Thyroid gland (tissue), 4 donors: Measurements from ENCODE around the gene GRAMD4. TPM values are rescaled to one million over a fixed set of nuclear protein-coding genes. Genes with fewer than 3 reads are reported as not detected.

Source experiments
- DNase-seq, 2 donors: peaks; one replicate each; pipeline ENCODE4 v3.0.0-alpha.2; 2019
- H3K27ac ChIP-seq, 3 donors: fragments of 200-600 bp; sonication (generic); 1 replicate in 2 of 3; 2 replicates in 1 of 3; pipeline ENCODE4 v1.5.1; 2016 to 2019; ENCODE audit warnings: mild to moderate bottlenecking in 1 of 3, moderate library complexity in 1 of 3
- H3K27me3 ChIP-seq: fragments of 200-600 bp; sonication (generic); one replicate; pipeline ENCODE4 v1.5.1; 2019
- H3K36me3 ChIP-seq, 2 donors: fragments of 200-600 bp; sonication (generic); one replicate each; pipeline ENCODE4 v1.5.1; 2016 to 2019
- H3K4me1 ChIP-seq, 2 donors: fragments of 200-600 bp; sonication (generic); one replicate each; pipeline ENCODE4 v1.5.1; 2017 to 2019
- H3K4me3 ChIP-seq, 3 donors: fragments of 200-600 bp; sonication (generic); replicated peaks in 1 of 3; 1 replicate in 2 of 3; 2 replicates in 1 of 3; pipeline ENCODE4 v1.5.1; 2016; ENCODE audit warnings: mild to moderate bottlenecking in 1 of 3
- H3K9me3 ChIP-seq: fragments of 200-600 bp; sonication (generic); one replicate; pipeline ENCODE4 v1.5.1; 2017
- POLR2A ChIP-seq, 2 donors: fragments of 450-650 bp; IDR thresholded peaks; one replicate each; pipeline ENCODE4 v1.6.1; 2017; ENCODE audit warnings: antibody characterized with exemption in 2 of 2, mild to moderate bottlenecking in 2 of 2, moderate library complexity in 1 of 2
- WGBS, 2 donors: methylation state at CpG; one replicate each; pipeline ENCODE4 v1.1.5; 2017; 5-methylcytosine and 5-hydroxymethylcytosine counted together
- intact Hi-C: fragments of 100-400 bp; cut with DNase I; formaldehyde crosslinking; loops from one replicate; pipeline ENCODE4 v1.15.1; 2023
- total RNA-seq, 4 donors: library from RNA; depleted of rRNA; stranded (reverse); fragments of >200 nt; gene quantifications; one replicate each; pipeline ENCODE4 v1.2.3, GENCODE V29; 2016
- TF ChIP-seq, protein P1 (sequence below), 6 experiments: fragments of 200-600 bp in 3 of 6; fragments of 450-650 bp in 3 of 6; sonication (generic) in 3 of 6; IDR thresholded peaks; one replicate each; pipeline ENCODE4 v1.5.1; 2016 to 2019; ENCODE audit warnings: antibody characterized with exemption in 6 of 6, mild to moderate bottlenecking in 2 of 6, inconsistent platforms in 1 of 6, moderate library complexity in 1 of 6

GRAMD4 gene
- total RNA-seq, 4 donors from 2014 or later: 33.5 to 193 (median 62.1) TPM

DNA sequence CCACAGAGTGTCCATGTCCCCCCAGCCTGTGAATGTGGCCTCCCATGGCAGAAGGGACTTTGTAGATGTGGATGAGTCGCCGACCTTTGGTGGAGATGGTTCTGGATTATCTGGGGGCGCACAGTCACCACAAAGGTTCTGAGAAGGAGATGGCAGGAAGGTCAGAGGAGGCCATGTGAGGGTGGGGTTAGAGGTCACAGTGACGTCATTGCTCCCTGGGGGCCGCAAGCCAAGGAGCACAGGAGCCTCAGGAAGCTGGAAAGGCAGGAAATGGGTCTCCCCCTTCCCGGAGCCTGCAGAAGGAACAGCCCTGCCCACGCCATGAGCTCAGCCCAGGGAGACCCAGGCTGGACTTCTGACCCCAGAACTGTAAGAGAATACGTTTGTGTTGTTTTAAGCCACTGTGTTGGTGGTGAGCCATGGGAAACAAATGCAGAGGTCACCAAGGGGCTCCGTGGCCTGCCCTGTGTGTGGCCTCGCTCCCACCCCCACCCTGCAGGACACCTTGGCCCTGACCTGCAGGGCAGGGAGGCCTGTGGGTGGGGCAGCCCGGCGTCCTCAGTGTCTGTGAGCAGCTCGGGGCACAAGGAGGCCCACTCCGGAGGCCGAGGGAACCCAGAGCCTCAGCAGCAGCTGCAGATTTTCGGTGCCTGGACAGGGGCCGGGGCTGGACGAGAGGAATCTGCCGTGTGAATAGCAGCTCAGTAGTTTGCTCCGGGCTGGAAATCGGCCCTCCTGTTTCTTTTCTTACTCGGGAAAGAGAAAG is 32.1 kb downstream of the GRAMD4 start:
- Histone ChIP-seq H3K27ac (no peak overlapping the region), H3K36me3 (no peaks in the 10 kb centered on the region), H3K4me1 (peaks cover 30 to 82% of the 10 kb centered on the region in 2 donors), H3K27me3 (no peaks in the 10 kb centered on the region), H3K9me3 (no peaks in the 10 kb centered on the region), H3K4me3 (no peak overlapping the region)
- no peak for DNase-seq
- WGBS, 2 donors: 63 to 69% methylated on average over 18 to 22 of the region's 22 CpGs
- intact Hi-C loops: no loop called here
- no peak for TF ChIP-seq POLR2A (IDR thresholded peaks at IDR 0.05)
- TF ChIP-seq, protein P1, sequence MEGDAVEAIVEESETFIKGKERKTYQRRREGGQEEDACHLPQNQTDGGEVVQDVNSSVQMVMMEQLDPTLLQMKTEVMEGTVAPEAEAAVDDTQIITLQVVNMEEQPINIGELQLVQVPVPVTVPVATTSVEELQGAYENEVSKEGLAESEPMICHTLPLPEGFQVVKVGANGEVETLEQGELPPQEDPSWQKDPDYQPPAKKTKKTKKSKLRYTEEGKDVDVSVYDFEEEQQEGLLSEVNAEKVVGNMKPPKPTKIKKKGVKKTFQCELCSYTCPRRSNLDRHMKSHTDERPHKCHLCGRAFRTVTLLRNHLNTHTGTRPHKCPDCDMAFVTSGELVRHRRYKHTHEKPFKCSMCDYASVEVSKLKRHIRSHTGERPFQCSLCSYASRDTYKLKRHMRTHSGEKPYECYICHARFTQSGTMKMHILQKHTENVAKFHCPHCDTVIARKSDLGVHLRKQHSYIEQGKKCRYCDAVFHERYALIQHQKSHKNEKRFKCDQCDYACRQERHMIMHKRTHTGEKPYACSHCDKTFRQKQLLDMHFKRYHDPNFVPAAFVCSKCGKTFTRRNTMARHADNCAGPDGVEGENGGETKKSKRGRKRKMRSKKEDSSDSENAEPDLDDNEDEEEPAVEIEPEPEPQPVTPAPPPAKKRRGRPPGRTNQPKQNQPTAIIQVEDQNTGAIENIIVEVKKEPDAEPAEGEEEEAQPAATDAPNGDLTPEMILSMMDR (IDR thresholded peaks at IDR 0.05): no peak

DNA sequence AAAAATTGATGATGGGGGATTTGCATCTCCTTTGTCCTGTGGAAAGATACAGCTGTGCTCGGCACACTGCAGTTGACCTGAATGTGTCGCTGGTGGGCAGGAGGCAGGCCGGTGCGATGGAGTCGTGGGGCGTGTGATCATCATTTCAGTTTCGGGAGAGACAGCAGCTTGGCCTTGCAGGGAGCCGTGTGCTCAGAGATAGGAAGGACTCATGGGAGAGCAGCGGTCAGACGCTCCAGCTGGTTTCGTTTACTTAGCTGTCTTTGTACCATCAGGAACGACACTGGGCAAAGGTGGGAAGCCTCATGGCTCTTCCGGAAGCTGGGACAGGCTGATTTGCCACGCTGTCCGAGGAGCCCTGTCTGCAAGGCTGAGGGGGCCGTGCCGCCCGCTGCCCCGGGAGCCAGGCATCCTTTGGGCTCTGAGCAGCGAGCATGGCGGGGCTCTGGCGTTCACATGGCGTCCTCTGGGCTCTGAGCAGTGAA is 32.7 kb downstream of the GRAMD4 start:
- Histone ChIP-seq H3K27me3 (no peaks in the 10 kb centered on the region), H3K27ac (no peak overlapping the region), H3K4me1 (peaks cover 34 to 85% of the 10 kb centered on the region in 2 donors), H3K9me3 (no peaks in the 10 kb centered on the region), H3K4me3 (no peak overlapping the region), H3K36me3 (no peaks in the 10 kb centered on the region)
- 73 to 83% methylated on average over 15 to 16 of the region's 23 CpGs for WGBS, 2 donors
- intact Hi-C loops: no loop called here
- TF ChIP-seq POLR2A (IDR thresholded peaks at IDR 0.05): no peak
- TF ChIP-seq, protein P1 (IDR thresholded peaks at IDR 0.05): no peak
- DNase-seq: no peak

DNA sequence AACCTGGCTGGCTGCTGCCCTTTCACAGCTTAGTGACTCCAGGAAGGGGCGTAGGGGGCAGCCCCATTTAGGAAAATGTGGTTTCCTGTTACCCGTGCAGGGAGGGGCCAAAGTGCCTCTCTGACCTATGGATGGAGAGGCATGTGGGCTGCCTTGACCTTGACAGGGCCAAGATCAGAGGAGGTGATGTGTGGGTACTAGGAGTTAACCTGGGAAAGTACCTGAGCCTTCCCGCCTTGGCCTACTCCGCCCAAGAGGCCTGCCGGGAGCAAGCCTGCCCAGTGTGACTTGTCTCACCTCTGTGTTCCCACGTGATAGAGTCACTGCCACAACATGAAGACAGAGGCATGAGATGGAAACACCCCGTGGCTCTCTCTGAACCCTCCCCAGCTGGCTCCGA is 33.4 kb downstream of the GRAMD4 start:
- intact Hi-C loops: no loop called here

DNA sequence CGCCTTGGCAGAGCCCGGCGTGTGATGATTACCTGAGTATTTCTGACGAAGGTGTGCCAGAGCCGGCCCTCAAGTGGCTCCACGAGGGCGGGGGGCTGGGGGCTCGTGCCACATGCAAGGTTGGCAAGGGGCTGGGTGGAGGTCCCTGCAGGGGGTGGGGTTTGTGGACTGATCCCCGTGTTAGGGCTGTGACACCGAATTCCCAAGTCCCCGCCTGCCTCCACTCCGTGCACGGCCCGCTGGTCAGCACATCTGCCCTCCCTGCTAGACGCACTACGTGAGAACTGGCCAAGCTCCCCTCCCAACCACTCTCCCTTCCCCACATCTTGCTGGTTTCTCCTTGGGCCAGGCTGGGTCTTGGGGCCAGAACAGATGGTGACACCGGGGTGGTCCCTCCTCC is 34.2 kb downstream of the GRAMD4 start:
- H3K9me3 ChIP-seq: no peaks in the 10 kb centered on the region
- no peaks in the 10 kb centered on the region for H3K36me3 ChIP-seq
- intact Hi-C loops: no loop called here
- peaks cover 39 to 88% of the 10 kb centered on the region in 2 donors for H3K4me1 ChIP-seq
- DNase-seq: peak; percentile 73 to 76
- WGBS, 2 donors: 55 to 66% methylated on average over 8 to 14 of the region's 17 CpGs
- peak overlapping the region in 2 of 3 donors; percentile 7 to 38 for H3K27ac ChIP-seq
- TF ChIP-seq, protein P1 (IDR thresholded peaks at IDR 0.05): no peak
- TF ChIP-seq POLR2A (IDR thresholded peaks at IDR 0.05): no peak
- no peaks in the 10 kb centered on the region for H3K27me3 ChIP-seq
- no peak overlapping the region for H3K4me3 ChIP-seq

More for the DNA sequence above, 33.4 kb downstream of the GRAMD4 start:
- Histone ChIP-seq H3K27ac (no peak overlapping the region), H3K27me3 (no peaks in the 10 kb centered on the region), H3K36me3 (no peaks in the 10 kb centered on the region), H3K4me1 (peaks cover 39 to 91% of the 10 kb centered on the region in 2 donors), H3K9me3 (no peaks in the 10 kb centered on the region), H3K4me3 (no peak overlapping the region)
- peak in 1 of 2 donors; percentile 26 for DNase-seq
- TF ChIP-seq POLR2A (IDR thresholded peaks at IDR 0.05): no peak
- TF ChIP-seq, protein P1 (IDR thresholded peaks at IDR 0.05): no peak
- 56 to 90% methylated on average over 2 to 6 of the region's 8 CpGs for WGBS, 2 donors

DNA sequence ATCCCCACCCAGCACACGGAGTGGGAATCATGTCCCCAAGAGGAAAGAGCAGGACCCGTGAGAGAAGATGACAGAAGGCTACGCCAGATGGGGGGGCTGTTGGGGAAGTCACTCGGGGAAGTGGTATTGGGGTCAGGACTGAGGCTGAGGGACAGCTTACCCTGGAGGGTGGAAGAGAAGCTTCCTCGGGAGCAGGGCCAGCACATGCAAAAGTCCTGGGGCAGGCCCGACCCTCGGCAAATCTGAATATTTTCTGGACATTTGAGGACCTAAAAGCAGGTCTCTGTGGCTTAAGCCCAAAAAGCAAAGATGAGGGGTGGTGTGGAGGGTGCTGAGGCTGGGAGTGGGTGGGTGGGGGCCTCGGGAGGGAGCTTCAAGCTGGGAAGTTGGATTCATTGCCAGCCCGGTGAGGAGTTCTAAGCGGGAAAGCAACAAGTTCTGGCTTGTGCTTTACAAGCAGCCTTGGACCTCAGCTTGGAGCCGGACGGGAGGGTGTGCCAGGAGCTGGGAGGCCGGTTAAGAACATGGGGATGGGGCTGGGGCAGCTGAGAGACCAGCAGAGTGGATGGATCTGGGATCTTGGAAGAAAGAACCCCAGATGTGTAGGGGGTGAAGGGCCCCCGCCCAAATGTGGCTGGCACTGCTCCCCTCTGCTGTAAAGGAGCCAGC is 34.9 kb downstream of the GRAMD4 start:
- H3K27ac ChIP-seq: peak overlapping the region in 1 of 3 donors; percentile 38
- H3K4me1 ChIP-seq: peaks cover 39 to 85% of the 10 kb centered on the region in 2 donors
- 90% methylated on average over 14 of the region's 14 CpGs for WGBS, 2 donors
- H3K4me3 ChIP-seq: no peak overlapping the region
- no peaks in the 10 kb centered on the region for H3K9me3 ChIP-seq
- no peak for TF ChIP-seq POLR2A (IDR thresholded peaks at IDR 0.05)
- TF ChIP-seq, protein P1 (IDR thresholded peaks at IDR 0.05): no peak
- H3K36me3 ChIP-seq: no peaks in the 10 kb centered on the region
- intact Hi-C loops: no loop called here
- H3K27me3 ChIP-seq: no peaks in the 10 kb centered on the region
- no peak for DNase-seq
